GM23248 (cell line): ENCODE data around the gene BMP2K. TPM values are rescaled to one million over a fixed set of nuclear protein-coding genes. Genes with fewer than 3 reads are reported as not detected.

ENCODE experiments used
- DNase-seq: peaks from one replicate; pipeline ENCODE4 v3.0.0-alpha.2; 2015
- H2AFZ ChIP-seq: fragments of 200-600 bp; sonication (generic); 2 replicates; pipeline ENCODE4 v1.6.1; 2016; ENCODE audit warnings: antibody characterized with exemption
- H3F3A ChIP-seq: fragments of 200-600 bp; sonication (generic); 2 replicates; pipeline ENCODE4 v1.6.1; 2016; ENCODE audit warnings: mild to moderate bottlenecking, antibody characterized with exemption, mixed run types; ENCODE audit not compliant: insufficient read depth
- H3K27ac ChIP-seq: fragments of 200-600 bp; sonication (generic); 2 replicates; pipeline ENCODE4 v1.5.1; 2016; ENCODE audit warnings: mild to moderate bottlenecking
- H3K27me3 ChIP-seq: fragments of 200-600 bp; sonication (generic); replicated peaks from 2 replicates; pipeline ENCODE4 v1.6.1; 2016; ENCODE audit warnings: mild to moderate bottlenecking; ENCODE audit not compliant: insufficient read depth
- H3K36me3 ChIP-seq: fragments of 200-600 bp; sonication (generic); 2 replicates; pipeline ENCODE4 v1.6.1; 2016; ENCODE audit warnings: low read depth, mild to moderate bottlenecking
- H3K4me1 ChIP-seq: fragments of 200-600 bp; sonication (generic); 2 replicates; pipeline ENCODE4 v1.6.1; 2016; ENCODE audit warnings: mild to moderate bottlenecking; ENCODE audit not compliant: insufficient read depth
- H3K4me2 ChIP-seq: fragments of 200-600 bp; sonication (generic); one replicate; pipeline ENCODE4 v1.6.1; 2016; ENCODE audit warnings: mild to moderate bottlenecking; ENCODE audit not compliant: unreplicated experiment
- H3K4me3 ChIP-seq: fragments of 200-600 bp; sonication (generic); 2 replicates; pipeline ENCODE4 v1.5.1; 2016; ENCODE audit warnings: mild to moderate bottlenecking
- H3K79me2 ChIP-seq: fragments of 200-600 bp; sonication (generic); 2 replicates; pipeline ENCODE4 v1.6.1; 2016; ENCODE audit warnings: mild to moderate bottlenecking; ENCODE audit not compliant: insufficient read depth
- H3K9ac ChIP-seq: fragments of 200-600 bp; sonication (generic); 2 replicates; pipeline ENCODE4 v1.6.1; 2016; ENCODE audit warnings: mild to moderate bottlenecking
- H3K9me2 ChIP-seq: fragments of 200-600 bp; sonication (generic); 2 replicates; pipeline ENCODE4 v1.6.1; 2016; ENCODE audit warnings: mixed run types, mild to moderate bottlenecking, moderate library complexity; ENCODE audit not compliant: insufficient read depth
- H3K9me3 ChIP-seq: fragments of 200-600 bp; sonication (generic); one replicate; pipeline ENCODE4 v1.6.1; 2017; ENCODE audit warnings: low read depth
- H4K20me1 ChIP-seq: fragments of 200-600 bp; sonication (generic); 2 replicates; pipeline ENCODE4 v1.6.0; 2016; ENCODE audit not compliant: insufficient read depth
- EZH2 ChIP-seq: fragments of 200-600 bp; sonication (generic); IDR thresholded peaks from 2 replicates; pipeline ENCODE4 v1.6.1; 2018; ENCODE audit warnings: antibody characterized with exemption, mild to moderate bottlenecking; ENCODE audit not compliant: insufficient read depth, poor library complexity, severe bottlenecking
- EZH2phosphoT487 ChIP-seq: fragments of 200-600 bp; sonication (generic); IDR thresholded peaks from 2 replicates; pipeline ENCODE4 v1.6.1; 2018; ENCODE audit warnings: antibody characterized with exemption, moderate library complexity, mild to moderate bottlenecking, low read depth; ENCODE audit not compliant: insufficient read depth
- WGBS, 2 experiments: methylation state at CpG; one replicate each; pipeline ENCODE4 v1.1.6; 2015 to 2017; ENCODE audit warnings: low lambda C conversion rate in 2 of 2, low coverage in 1 of 2; ENCODE audit errors: missing lambda C conversion rate in 2 of 2; 5-methylcytosine and 5-hydroxymethylcytosine counted together
- in situ Hi-C: fragments of 300-500 bp; cut with MboI; formaldehyde crosslinking; loops from 2 replicates; pipeline ENCODE4 v1.15.0; 2020
- polyA plus RNA-seq: library from polyadenylated mRNA; unstranded; fragments of >200 nt; fragmentation: Nextera tagmentation; extraction: Ambion mirVana; gene quantifications from 2 replicates; pipeline ENCODE4 v1.2.1, GENCODE V29; 2016
- total RNA-seq: library from RNA; depleted of rRNA; stranded (reverse); fragments of >200 nt; shearing (Covaris generic); gene quantifications from 2 replicates; pipeline ENCODE4 v1.2.3, GENCODE V29; 2014

The BMP2K gene
- total and polyA plus RNA-seq, 2 experiments from 2014 or later = 11.0 to 53.0 TPM

GRCh38 chr4:78803983-78804382 lies 27.8 kb downstream of the BMP2K start:
- H3K4me1 ChIP-seq = no peaks in the 10 kb centered on the region
- H3F3A ChIP-seq = no peaks in the 10 kb centered on the region
- no peak overlapping the region for H3K27ac ChIP-seq
- H4K20me1 ChIP-seq = no peaks in the 10 kb centered on the region
- H3K9ac ChIP-seq = no peak overlapping the region
- H3K4me2 ChIP-seq = no peak overlapping the region
- no peak for DNase-seq
- 0 out of 2 replicates have a peak, but pooled peaks cover 6% of the 10 kb centered on the region for H3K36me3 ChIP-seq
- no peak for TF ChIP-seq EZH2phosphoT487
- TF ChIP-seq EZH2 = no peak
- no peak overlapping the region for H2AFZ ChIP-seq
- H3K79me2 ChIP-seq = peaks cover 100% of the 10 kb centered on the region
- H3K9me3 ChIP-seq = peaks cover 3% of the 10 kb centered on the region
- in situ Hi-C loops = no loop called here
- H3K9me2 ChIP-seq = no peaks in the 10 kb centered on the region
- H3K27me3 ChIP-seq = no peaks in the 10 kb centered on the region
- no peak overlapping the region for H3K4me3 ChIP-seq
- 58 to 79% methylated on average over 1 of the region's 1 CpG for WGBS, 2 experiments

GRCh38 chr4:78806943-78807460 lies 30.9 kb downstream of the BMP2K start:
- Histone ChIP-seq H2AFZ (no peak overlapping the region), H3K4me1 (no peaks in the 10 kb centered on the region), H4K20me1 (no peaks in the 10 kb centered on the region; the same call in 1 of the 2 replicates), H3K27ac (no peak overlapping the region), H3K9me3 (peaks cover 3% of the 10 kb centered on the region), H3K9ac (no peak overlapping the region), H3K4me2 (no peak overlapping the region), H3F3A (no peaks in the 10 kb centered on the region), H3K9me2 (no peaks in the 10 kb centered on the region), H3K27me3 (no peaks in the 10 kb centered on the region), H3K79me2 (peaks cover 100% of the 10 kb centered on the region), H3K36me3 (0 out of 2 replicates have a peak, but pooled peaks cover 6% of the 10 kb centered on the region), H3K4me3 (no peak overlapping the region)
- no peak for DNase-seq
- in situ Hi-C loops = no loop called here
- WGBS, 2 experiments = 79 to 82% methylated on average over 6 of the region's 6 CpGs
- TF ChIP-seq EZH2 (no peak), EZH2phosphoT487 (no peak)

GRCh38 chr4:78809295-78809694 lies 33.1 kb downstream of the BMP2K start:
- Histone ChIP-seq H3K9me2 (no peaks in the 10 kb centered on the region), H3K9ac (no peak overlapping the region), H2AFZ (no peak overlapping the region), H3K27me3 (no peaks in the 10 kb centered on the region), H3K27ac (no peak overlapping the region), H3K4me2 (no peak overlapping the region), H3F3A (no peaks in the 10 kb centered on the region), H4K20me1 (no peaks in the 10 kb centered on the region; the same call in 1 of the 2 replicates), H3K79me2 (peaks cover 100% of the 10 kb centered on the region), H3K4me1 (no peaks in the 10 kb centered on the region), H3K4me3 (no peak overlapping the region), H3K9me3 (peaks cover 3% of the 10 kb centered on the region), H3K36me3 (0 out of 2 replicates have a peak, but pooled peaks cover 6% of the 10 kb centered on the region)
- in situ Hi-C loops = no loop called here
- DNase-seq = no peak
- WGBS, 2 experiments = 72 to 77% methylated on average over 2 of the region's 2 CpGs
- no peak for TF ChIP-seq EZH2phosphoT487
- TF ChIP-seq EZH2 = no peak

GRCh38 chr4:78809928-78810835 lies 34.0 kb downstream of the BMP2K start:
- in situ Hi-C loops = no loop called here
- peaks cover 100% of the 10 kb centered on the region for H3K79me2 ChIP-seq
- H3K9ac ChIP-seq = no peak overlapping the region
- H4K20me1 ChIP-seq = no peaks in the 10 kb centered on the region; the same call in 1 of the 2 replicates
- H3K27ac ChIP-seq = no peak overlapping the region
- H3K4me3 ChIP-seq = no peak overlapping the region
- no peak for TF ChIP-seq EZH2phosphoT487
- no peak for TF ChIP-seq EZH2
- 82 to 87% methylated on average over 7 of the region's 7 CpGs for WGBS, 2 experiments
- no peak for DNase-seq
- H3K27me3 ChIP-seq = no peaks in the 10 kb centered on the region
- 0 out of 2 replicates have a peak, but pooled peaks cover 6% of the 10 kb centered on the region for H3K36me3 ChIP-seq
- H3K4me2 ChIP-seq = no peak overlapping the region
- no peaks in the 10 kb centered on the region for H3K4me1 ChIP-seq
- H2AFZ ChIP-seq = no peak overlapping the region
- H3F3A ChIP-seq = no peaks in the 10 kb centered on the region
- no peaks in the 10 kb centered on the region for H3K9me2 ChIP-seq
- peaks cover 3% of the 10 kb centered on the region for H3K9me3 ChIP-seq
